OCI-LY7 (cell line): Measurements from ENCODE around the gene CHAF1A. TPM values are rescaled to one million over a fixed set of nuclear protein-coding genes. Genes with fewer than 3 reads are reported as not detected.

Experiments
- BruUV-seq: library from RNA; stranded (reverse); fragments of 400-500 nt; replicated peaks from 2 replicates; lab custom pipeline; 2021; lab: Mats Ljungman, UMichigan
- CTCF ChIA-PET: fragments of 300-600 bp; sonication (Branson Sonifier 250); formaldehyde crosslinking; loops from one replicate; lab custom pipeline; 2022; ENCODE audit warnings: antibody characterized with exemption; ENCODE audit not compliant: unreplicated experiment; lab: Charles Lee
- POLR2A ChIA-PET: fragments of 300-600 bp; sonication (Branson Sonifier 250); formaldehyde crosslinking; loops from one replicate; lab custom pipeline; 2022; ENCODE audit warnings: antibody characterized with exemption; lab: Charles Lee
- DNase-seq: peaks from one replicate; pipeline ENCODE4 v3.0.0-alpha.2; 2015; ENCODE audit warnings: low spot score
- H2AFZ ChIP-seq: fragments of 200-600 bp; sonication (generic), shearing (Covaris generic); 2 replicates; pipeline ENCODE4 v1.6.1; 2014; ENCODE audit warnings: mild to moderate bottlenecking, antibody characterized with exemption, low read length, moderate library complexity
- H3K27ac ChIP-seq: fragments of 200-600 bp; sonication (generic); 2 replicates; pipeline ENCODE4 v1.5.1; 2014; ENCODE audit warnings: mixed run types, low read depth, mild to moderate bottlenecking, moderate library complexity, low read length, inconsistent platforms; ENCODE audit not compliant: poor library complexity, severe bottlenecking
- H3K36me3 ChIP-seq: fragments of 200-600 bp; sonication (generic); 2 replicates; pipeline ENCODE4 v1.6.1; 2014; ENCODE audit warnings: mild to moderate bottlenecking, antibody characterized with exemption, low read length, moderate library complexity, mixed read lengths; ENCODE audit not compliant: insufficient read depth
- H3K4me1 ChIP-seq: fragments of 200-600 bp; sonication (generic); 2 replicates; pipeline ENCODE4 v1.5.1; 2014; ENCODE audit warnings: mild to moderate bottlenecking, low read length; ENCODE audit not compliant: insufficient read depth, poor library complexity, severe bottlenecking
- H3K4me2 ChIP-seq: fragments of 200-600 bp; sonication (generic); 2 replicates; pipeline ENCODE4 v1.6.1; 2014; ENCODE audit warnings: mild to moderate bottlenecking, low read length
- H3K4me3 ChIP-seq: fragments of 200-600 bp; sonication (generic); 2 replicates; pipeline ENCODE4 v1.5.1; 2014; ENCODE audit warnings: mild to moderate bottlenecking, low read depth, low read length; ENCODE audit not compliant: poor library complexity, severe bottlenecking
- H3K79me2 ChIP-seq: fragments of 200-600 bp; sonication (generic); 2 replicates; pipeline ENCODE4 v1.6.1; 2016; ENCODE audit warnings: low read depth, mild to moderate bottlenecking, low read length, moderate library complexity, mixed read lengths; ENCODE audit not compliant: insufficient read depth
- H3K9me2 ChIP-seq: fragments of 200-600 bp; sonication (generic); 2 replicates; pipeline ENCODE4 v1.6.1; 2016; ENCODE audit warnings: mild to moderate bottlenecking, low read length, mixed read lengths; ENCODE audit not compliant: insufficient read depth
- H3K9me3 ChIP-seq: fragments of 200-600 bp; sonication (generic); 2 replicates; pipeline ENCODE4 v1.6.1; 2014; ENCODE audit warnings: mild to moderate bottlenecking, mixed run types, low read length, mixed read lengths
- H4K20me1 ChIP-seq: fragments of 200-600 bp; sonication (generic); 2 replicates; pipeline ENCODE4 v1.6.1; 2014; ENCODE audit warnings: mild to moderate bottlenecking, antibody characterized with exemption, low read length, moderate library complexity, mixed read lengths; ENCODE audit not compliant: insufficient read depth
- EZH2phosphoT487 ChIP-seq: fragments of 200-600 bp; sonication (generic); IDR thresholded peaks from 2 replicates; pipeline ENCODE4 v1.6.1; 2018; ENCODE audit warnings: low read depth, borderline replicate concordance, mild to moderate bottlenecking, mixed run types, antibody characterized with exemption, low read length, moderate library complexity, mixed read lengths
- intact Hi-C: fragments of 100-400 bp; cut with micrococcal nuclease; formaldehyde crosslinking; loops from one replicate; pipeline ENCODE4 v1.10.0; 2022; ENCODE audit not compliant: unreplicated experiment
- total RNA-seq, 2 experiments: library from RNA; depleted of rRNA in 1 of 2; stranded (reverse); fragments of >200 nt in 1 of 2; shearing (Covaris generic) in 1 of 2; gene quantifications; 2 replicates each; pipeline ENCODE4 v1.2.3, GENCODE V29; 2014 to 2022
- TF ChIP-seq, protein P1 (sequence below): fragments of 200-600 bp; sonication (generic); conservative IDR thresholded peaks from 2 replicates; pipeline ENCODE4 v1.5.1; 2014; ENCODE audit warnings: mild to moderate bottlenecking, antibody characterized with exemption, low read length, moderate library complexity, mixed read lengths

CHAF1A gene
- total RNA-seq, 2 experiments from 2014 or later = 107 to 119 TPM

DNA sequence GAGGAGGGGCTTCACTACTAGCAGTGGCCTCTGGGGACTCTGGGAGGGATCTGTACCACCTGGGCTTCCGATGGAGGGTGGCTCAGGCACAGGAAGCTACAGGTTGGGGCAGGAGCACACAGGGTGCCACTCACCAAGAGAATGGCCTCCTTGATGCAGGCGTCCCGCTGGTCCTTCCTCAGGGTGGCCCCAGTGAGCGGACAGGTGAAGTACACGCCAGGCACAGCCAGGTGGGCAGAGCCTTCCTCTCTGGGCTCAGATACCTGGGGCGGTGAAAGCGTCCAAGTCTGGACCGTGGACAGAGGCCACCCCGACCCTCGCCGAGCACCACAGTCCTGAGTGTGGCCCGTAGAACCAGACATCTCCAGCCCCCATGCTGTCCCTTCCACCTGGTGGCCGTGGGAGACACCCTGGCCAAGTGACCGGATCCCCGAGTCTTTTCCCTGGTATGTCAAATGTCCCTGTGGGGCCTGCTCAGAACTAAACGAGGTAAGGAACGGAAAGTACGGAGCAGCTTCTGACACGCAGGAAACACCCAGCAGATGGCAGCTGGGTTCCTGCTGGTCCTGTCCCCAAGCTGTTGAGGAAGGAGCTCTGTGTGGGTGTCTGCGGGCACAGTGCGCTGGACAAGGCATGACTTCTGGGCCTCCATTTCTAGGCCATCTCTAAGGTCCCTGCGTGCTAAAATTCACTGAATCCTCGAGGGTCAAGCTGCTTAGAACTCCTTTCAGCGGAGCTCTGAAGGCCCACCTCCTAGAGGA, 50.0 kb downstream of the CHAF1A start:
- Histone ChIP-seq H3K4me2 (no peak overlapping the region), H3K79me2 (peaks cover 11% of the 10 kb centered on the region; the same call in 1 of the 2 replicates), H2AFZ (no peak overlapping the region), H3K9me3 (no peaks in the 10 kb centered on the region), H4K20me1 (no peaks in the 10 kb centered on the region; the same call in 1 of the 2 replicates), H3K4me1 (peaks cover 15% of the 10 kb centered on the region), H3K27ac (no peak overlapping the region), H3K4me3 (no peak overlapping the region), H3K9me2 (no peaks in the 10 kb centered on the region), H3K36me3 (peaks cover 50% of the 10 kb centered on the region)
- ChIA-PET POLR2A (no interaction called here), CTCF (no interaction called here)
- no TSS peak for BruUV-seq
- no peak for DNase-seq
- no peak for TF ChIP-seq EZH2phosphoT487
- TF ChIP-seq, protein P1, sequence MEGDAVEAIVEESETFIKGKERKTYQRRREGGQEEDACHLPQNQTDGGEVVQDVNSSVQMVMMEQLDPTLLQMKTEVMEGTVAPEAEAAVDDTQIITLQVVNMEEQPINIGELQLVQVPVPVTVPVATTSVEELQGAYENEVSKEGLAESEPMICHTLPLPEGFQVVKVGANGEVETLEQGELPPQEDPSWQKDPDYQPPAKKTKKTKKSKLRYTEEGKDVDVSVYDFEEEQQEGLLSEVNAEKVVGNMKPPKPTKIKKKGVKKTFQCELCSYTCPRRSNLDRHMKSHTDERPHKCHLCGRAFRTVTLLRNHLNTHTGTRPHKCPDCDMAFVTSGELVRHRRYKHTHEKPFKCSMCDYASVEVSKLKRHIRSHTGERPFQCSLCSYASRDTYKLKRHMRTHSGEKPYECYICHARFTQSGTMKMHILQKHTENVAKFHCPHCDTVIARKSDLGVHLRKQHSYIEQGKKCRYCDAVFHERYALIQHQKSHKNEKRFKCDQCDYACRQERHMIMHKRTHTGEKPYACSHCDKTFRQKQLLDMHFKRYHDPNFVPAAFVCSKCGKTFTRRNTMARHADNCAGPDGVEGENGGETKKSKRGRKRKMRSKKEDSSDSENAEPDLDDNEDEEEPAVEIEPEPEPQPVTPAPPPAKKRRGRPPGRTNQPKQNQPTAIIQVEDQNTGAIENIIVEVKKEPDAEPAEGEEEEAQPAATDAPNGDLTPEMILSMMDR = no peak
- intact Hi-C loops = no loop called here

DNA sequence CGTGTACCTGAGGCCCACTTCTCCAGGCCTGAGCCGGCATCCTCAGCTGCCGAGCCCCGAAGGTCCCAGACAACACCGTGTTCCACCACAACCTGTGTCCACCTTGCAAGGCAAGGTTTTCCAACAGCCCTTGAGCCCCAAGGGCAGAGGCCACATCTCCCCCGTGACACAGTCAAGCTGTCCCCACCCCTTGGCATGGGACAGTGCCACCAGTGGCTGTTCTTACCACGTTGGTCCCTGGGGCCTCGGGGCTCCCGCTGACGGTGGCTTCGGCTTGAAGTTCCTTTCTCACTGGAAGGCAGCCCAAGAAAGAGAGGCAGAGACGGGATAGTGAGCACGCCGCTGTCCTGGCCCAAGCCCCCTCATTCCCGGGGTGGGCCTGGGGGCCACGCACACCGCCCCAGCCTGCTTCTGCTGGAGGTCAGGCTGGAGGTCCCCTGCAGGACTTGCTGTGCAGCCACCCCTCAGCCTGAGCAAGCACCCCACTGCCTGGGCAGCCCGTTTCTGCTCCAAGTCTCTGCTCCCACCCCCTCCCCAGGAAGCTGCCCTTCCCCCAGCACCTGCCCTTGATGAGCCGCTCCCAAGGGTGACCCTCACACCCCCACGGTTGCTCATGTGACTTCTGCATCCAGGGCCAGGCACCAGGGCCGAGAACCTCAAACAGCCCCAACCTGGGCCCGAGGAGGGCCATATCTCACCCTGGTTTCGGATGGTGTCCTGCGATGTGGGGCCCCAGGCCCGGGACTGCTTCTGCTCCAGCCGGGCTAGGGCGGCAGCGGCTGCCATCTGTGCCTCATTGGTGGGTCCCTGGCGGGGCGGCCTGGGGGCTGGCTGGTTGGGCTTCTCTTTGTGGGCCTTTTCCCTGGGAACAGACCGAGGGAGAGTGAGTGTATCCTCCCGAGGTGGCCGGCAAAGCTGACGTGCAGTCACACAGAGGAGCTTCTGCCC, 51.1 kb downstream of the CHAF1A start:
- Histone ChIP-seq H3K9me2 (no peaks in the 10 kb centered on the region), H3K79me2 (peaks cover 11% of the 10 kb centered on the region; the same call in 1 of the 2 replicates), H3K4me1 (peaks cover 15% of the 10 kb centered on the region), H3K4me3 (no peak overlapping the region), H3K4me2 (no peak overlapping the region), H4K20me1 (no peaks in the 10 kb centered on the region; the same call in 1 of the 2 replicates), H3K36me3 (peaks cover 39% of the 10 kb centered on the region), H2AFZ (no peak overlapping the region), H3K9me3 (no peaks in the 10 kb centered on the region), H3K27ac (no peak overlapping the region)
- POLR2A ChIA-PET = interaction anchor here (0.6 kb wide), 1 partner anchor 1271 kb away, joined by 3 read pairs; no protein-coding TSS in a partner anchor
- DNase-seq = no peak
- intact Hi-C loops = no loop called here
- BruUV-seq = no TSS peak
- CTCF ChIA-PET = no interaction called here
- TF ChIP-seq EZH2phosphoT487 = no peak
- TF ChIP-seq, protein P1 = no peak
